OCI-LY1 (cell line): ENCODE results near the gene PLEKHA7.

Source experiments
- H2AFZ ChIP-seq: fragments of 200-600 bp; sonication (generic), shearing (Covaris generic); 2 replicates; pipeline ENCODE4 v1.6.0; 2014; ENCODE audit warnings: antibody characterized with exemption, mild to moderate bottlenecking, low read length
- H3F3A ChIP-seq: fragments of 200-600 bp; sonication (generic), shearing (Covaris generic); 2 replicates; pipeline ENCODE4 v1.6.0; 2014; ENCODE audit warnings: mild to moderate bottlenecking, antibody characterized with exemption, low read length, moderate library complexity; ENCODE audit not compliant: insufficient read depth
- H3K27ac ChIP-seq: fragments of 200-600 bp; sonication (generic); 2 replicates; pipeline ENCODE4 v1.5.1; 2014; ENCODE audit warnings: low read length, mixed run types, mild to moderate bottlenecking, low read depth; ENCODE audit not compliant: poor library complexity, severe bottlenecking
- H3K27me3 ChIP-seq: fragments of 200-600 bp; sonication (generic); 2 replicates; pipeline ENCODE4 v1.6.0; 2014; ENCODE audit warnings: antibody characterized with exemption, mild to moderate bottlenecking, low read length, moderate library complexity; ENCODE audit not compliant: insufficient read depth
- H3K36me3 ChIP-seq: fragments of 200-600 bp; sonication (generic); 2 replicates; pipeline ENCODE4 v1.6.1; 2014; ENCODE audit warnings: mild to moderate bottlenecking, antibody characterized with exemption, low read length, moderate library complexity, mixed read lengths; ENCODE audit not compliant: insufficient read depth
- H3K4me1 ChIP-seq: fragments of 200-600 bp; sonication (generic); 2 replicates; pipeline ENCODE4 v1.5.1; 2014; ENCODE audit warnings: mild to moderate bottlenecking, low read length, moderate library complexity; ENCODE audit not compliant: insufficient read depth, severe bottlenecking
- H3K4me2 ChIP-seq: fragments of 200-600 bp; sonication (generic), shearing (Covaris generic); 2 replicates; pipeline ENCODE4 v1.6.1; 2014; ENCODE audit warnings: low read length
- H3K4me3 ChIP-seq: fragments of 200-600 bp; sonication (generic); 2 replicates; pipeline ENCODE4 v1.5.1; 2014; ENCODE audit warnings: low read length, low read depth, mild to moderate bottlenecking, mixed read lengths; ENCODE audit not compliant: poor library complexity, severe bottlenecking
- H3K79me2 ChIP-seq: fragments of 200-600 bp; shearing (Covaris generic); 2 replicates; pipeline ENCODE4 v1.6.1; 2016; ENCODE audit warnings: mixed run types, low read length, mixed read lengths; ENCODE audit not compliant: insufficient read depth
- H3K9ac ChIP-seq: fragments of 200-600 bp; sonication (generic), shearing (Covaris generic); 2 replicates; pipeline ENCODE4 v1.6.1; 2014; ENCODE audit warnings: mild to moderate bottlenecking, low read length, mixed read lengths
- H3K9me2 ChIP-seq: fragments of 200-600 bp; sonication (generic), shearing (Covaris generic); 2 replicates; pipeline ENCODE4 v1.6.1; 2014; ENCODE audit warnings: low read depth, mild to moderate bottlenecking, low read length, mixed read lengths
- H3K9me3 ChIP-seq: fragments of 200-600 bp; shearing (Covaris generic); 2 replicates; pipeline ENCODE4 v1.6.1; 2014; ENCODE audit warnings: low read length, mixed read lengths
- H4K20me1 ChIP-seq: fragments of 200-600 bp; sonication (generic), shearing (Covaris generic); 2 replicates; pipeline ENCODE4 v1.6.0; 2016; ENCODE audit warnings: mild to moderate bottlenecking, low read length; ENCODE audit not compliant: insufficient read depth
- CTCF ChIP-seq: fragments of 200-600 bp; sonication (generic), shearing (Covaris generic); IDR thresholded peaks from 2 replicates; pipeline ENCODE4 v1.5.1; 2017; ENCODE audit warnings: mild to moderate bottlenecking, antibody characterized with exemption, low read length, moderate library complexity, mixed read lengths
- EZH2 ChIP-seq: fragments of 200-600 bp; sonication (generic), shearing (Covaris generic); IDR thresholded peaks from 2 replicates; pipeline ENCODE4 v1.8.0; 2017; ENCODE audit warnings: borderline replicate concordance, mixed run types, mild to moderate bottlenecking, antibody characterized with exemption, low read length, moderate library complexity, mixed read lengths

PLEKHA7 gene

GRCh38 chr11:16749666-16750065 is 264.5 kb downstream of the PLEKHA7 start:
- Histone ChIP-seq H3K9ac (no peak overlapping the region), H3K36me3 (peaks cover 98% of the 10 kb centered on the region), H3K4me1 (no peaks in the 10 kb centered on the region), H3K9me2 (no peaks in the 10 kb centered on the region), H4K20me1 (no peaks in the 10 kb centered on the region), H2AFZ (no peak overlapping the region), H3K4me2 (no peak overlapping the region), H3K27ac (no peak overlapping the region), H3F3A (no peaks in the 10 kb centered on the region), H3K27me3 (no peaks in the 10 kb centered on the region), H3K4me3 (no peak overlapping the region), H3K9me3 (no peaks in the 10 kb centered on the region), H3K79me2 (peaks cover 3% of the 10 kb centered on the region; the same call in 1 of the 2 replicates)
- TF ChIP-seq CTCF: no peak
- no peak for TF ChIP-seq EZH2

DNA sequence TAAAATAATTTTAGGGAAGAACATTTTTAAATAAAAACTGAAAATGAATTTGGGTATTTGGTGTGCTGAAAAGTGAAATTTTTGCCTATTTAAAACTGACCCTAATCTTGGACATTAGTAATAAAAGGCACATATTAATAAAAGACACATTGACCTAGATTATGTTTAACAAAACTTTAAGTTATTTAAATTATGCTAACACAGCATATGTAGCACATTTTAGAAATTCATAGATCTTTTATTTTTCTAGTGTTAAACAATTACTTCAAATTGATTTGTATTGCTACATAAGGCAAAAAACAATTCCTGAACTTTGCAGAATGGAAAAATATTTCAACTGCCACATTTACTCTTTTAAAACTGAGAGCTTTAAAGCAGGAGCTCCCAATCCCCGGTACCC is 265.1 kb downstream of the PLEKHA7 start:
- no peak overlapping the region for H2AFZ ChIP-seq
- no peaks in the 10 kb centered on the region for H3K4me1 ChIP-seq
- H3K9ac ChIP-seq: no peak overlapping the region
- H4K20me1 ChIP-seq: no peaks in the 10 kb centered on the region
- no peak overlapping the region for H3K4me2 ChIP-seq
- no peak overlapping the region for H3K27ac ChIP-seq
- TF ChIP-seq EZH2: no peak
- H3K9me3 ChIP-seq: no peaks in the 10 kb centered on the region
- H3K36me3 ChIP-seq: peaks cover 100% of the 10 kb centered on the region
- no peaks in the 10 kb centered on the region for H3K9me2 ChIP-seq
- no peak overlapping the region for H3K4me3 ChIP-seq
- peaks cover 9% of the 10 kb centered on the region for H3K79me2 ChIP-seq
- H3F3A ChIP-seq: no peaks in the 10 kb centered on the region
- H3K27me3 ChIP-seq: no peaks in the 10 kb centered on the region

DNA sequence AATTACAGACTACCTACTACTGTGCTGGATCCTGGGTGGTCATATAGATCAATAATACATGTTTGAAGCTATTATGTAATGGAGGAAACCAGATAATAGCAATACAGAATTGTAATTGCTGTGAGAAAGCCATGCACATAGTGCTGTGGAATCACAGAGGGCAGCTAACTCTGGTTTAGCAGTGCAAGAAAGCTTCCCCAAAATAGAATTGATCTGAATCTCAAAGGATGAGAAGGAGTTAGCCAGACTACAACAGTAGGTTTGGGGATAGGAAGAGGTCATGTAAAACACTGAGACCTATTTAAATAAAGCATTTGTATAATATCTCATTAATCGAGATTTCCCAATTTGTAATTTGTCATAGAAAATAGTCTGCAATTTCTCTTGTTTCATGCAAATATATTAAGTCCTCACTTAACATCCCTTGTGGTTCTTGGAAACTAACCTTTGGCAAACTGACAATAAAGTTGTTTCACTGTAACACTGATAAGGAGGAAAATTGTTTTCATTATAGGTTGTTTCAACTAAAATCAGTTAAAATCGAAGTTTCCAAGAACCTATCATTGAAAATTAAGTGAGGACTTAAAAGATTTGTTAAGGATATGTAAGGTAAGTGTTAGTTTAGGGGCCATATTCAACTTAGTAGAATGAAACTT is 268.1 kb downstream of the PLEKHA7 start:
- H3K9me2 ChIP-seq: no peaks in the 10 kb centered on the region
- no peak overlapping the region for H3K27ac ChIP-seq
- TF ChIP-seq EZH2 (no peak), CTCF (no peak)
- H3F3A ChIP-seq: no peaks in the 10 kb centered on the region
- no peaks in the 10 kb centered on the region for H3K9me3 ChIP-seq
- H3K4me3 ChIP-seq: no peak overlapping the region
- peaks cover 94% of the 10 kb centered on the region for H3K36me3 ChIP-seq
- no peaks in the 10 kb centered on the region for H4K20me1 ChIP-seq
- no peak overlapping the region for H2AFZ ChIP-seq
- peaks cover 39% of the 10 kb centered on the region for H3K79me2 ChIP-seq
- H3K4me1 ChIP-seq: peaks cover 13% of the 10 kb centered on the region
- no peak overlapping the region for H3K4me2 ChIP-seq
- no peaks in the 10 kb centered on the region for H3K27me3 ChIP-seq
- no peak overlapping the region for H3K9ac ChIP-seq

GRCh38 chr11:16744128-16744725 is 270.0 kb downstream of the PLEKHA7 start:
- H3F3A ChIP-seq: no peaks in the 10 kb centered on the region
- TF ChIP-seq CTCF (no peak), EZH2 (no peak)
- no peaks in the 10 kb centered on the region for H3K9me3 ChIP-seq
- no peak overlapping the region for H3K4me3 ChIP-seq
- no peaks in the 10 kb centered on the region for H3K27me3 ChIP-seq
- no peak overlapping the region for H2AFZ ChIP-seq
- H4K20me1 ChIP-seq: no peaks in the 10 kb centered on the region
- H3K4me2 ChIP-seq: no peak overlapping the region
- H3K9me2 ChIP-seq: no peaks in the 10 kb centered on the region
- H3K4me1 ChIP-seq: peaks cover 26% of the 10 kb centered on the region
- H3K79me2 ChIP-seq: peaks cover 57% of the 10 kb centered on the region
- H3K36me3 ChIP-seq: peaks cover 85% of the 10 kb centered on the region
- no peak overlapping the region for H3K9ac ChIP-seq
- H3K27ac ChIP-seq: no peak overlapping the region
